ENCODE measurements around the gene KRTAP12-1. TPM values are rescaled to one million over a fixed set of nuclear protein-coding genes. Genes with fewer than 3 reads are reported as not detected.

KRTAP12-1 gene
- total RNA-seq, 1 donor from 2014 or later: not detected

- DNase-seq: no peak
- intact Hi-C loops (cut with DNase I): no loop called here
- Histone ChIP-seq H3K27me3 (ENCODE audit: low read depth) (peaks cover 87% of the 10 kb centered on the region), H3K27ac (no peak overlapping the region), H3K9me3 (no peaks in the 10 kb centered on the region), H3K4me1 (peaks cover 12% of the 10 kb centered on the region), H3K4me3 (no peak overlapping the region), H3K36me3 (no peaks in the 10 kb centered on the region)
- no peak for TF ChIP-seq CTCF (IDR thresholded peaks at IDR 0.05)
- ATAC-seq: no peak
These were observed 26.4 kb upstream of the KRTAP12-1 start for GRCh38 chr21:44708213-44708865.

- ATAC-seq (no peak), DNase-seq (no peak)
- H3K9me3 ChIP-seq: no peaks in the 10 kb centered on the region
- intact Hi-C loops (cut with DNase I): no loop called here
- H3K36me3 ChIP-seq: no peaks in the 10 kb centered on the region
- no peak for TF ChIP-seq CTCF (IDR thresholded peaks at IDR 0.05)
- H3K4me3 ChIP-seq: no peak overlapping the region
- H3K27me3 ChIP-seq (ENCODE audit: low read depth): peaks cover 85% of the 10 kb centered on the region
- H3K4me1 ChIP-seq: peaks cover 12% of the 10 kb centered on the region
- H3K27ac ChIP-seq: no peak overlapping the region
These were observed 25.0 kb upstream of the KRTAP12-1 start for GRCh38 chr21:44706706-44707581.

GRCh38 chr21:44706026-44706705 is 24.2 kb upstream of the KRTAP12-1 start:
- Histone ChIP-seq H3K27ac (no peak overlapping the region), H3K4me3 (no peak overlapping the region), H3K36me3 (no peaks in the 10 kb centered on the region), H3K9me3 (no peaks in the 10 kb centered on the region), H3K27me3 (ENCODE audit: low read depth) (peaks cover 83% of the 10 kb centered on the region), H3K4me1 (peaks cover 5% of the 10 kb centered on the region)
- ATAC-seq (no peak), DNase-seq (no peak)
- intact Hi-C loops (cut with DNase I): no loop called here
- TF ChIP-seq CTCF (IDR thresholded peaks at IDR 0.05): no peak

GRCh38 chr21:44704636-44705001 is 22.7 kb upstream of the KRTAP12-1 start:
- Histone ChIP-seq H3K9me3 (no peaks in the 10 kb centered on the region), H3K4me3 (no peak overlapping the region), H3K27ac (no peak overlapping the region), H3K4me1 (no peaks in the 10 kb centered on the region), H3K27me3 (ENCODE audit: low read depth) (peaks cover 83% of the 10 kb centered on the region), H3K36me3 (no peaks in the 10 kb centered on the region)
- no peak for TF ChIP-seq CTCF (IDR thresholded peaks at IDR 0.05)
- intact Hi-C loops (cut with DNase I): no loop called here
- ATAC-seq: no peak
- no peak for DNase-seq

GRCh38 chr21:44703731-44704635 is 22.0 kb upstream of the KRTAP12-1 start:
- Histone ChIP-seq H3K4me3 (no peak overlapping the region), H3K27me3 (ENCODE audit: low read depth) (peaks cover 82% of the 10 kb centered on the region), H3K9me3 (no peaks in the 10 kb centered on the region), H3K27ac (no peak overlapping the region), H3K36me3 (no peaks in the 10 kb centered on the region), H3K4me1 (no peaks in the 10 kb centered on the region)
- ATAC-seq (no peak), DNase-seq (no peak)
- intact Hi-C loops (cut with DNase I): no loop called here
- no peak for TF ChIP-seq CTCF (IDR thresholded peaks at IDR 0.05)

Data from lower lobe of right lung (tissue), 2 donors.